GM12801 (cell line): ENCODE measurements around the gene CCDC181.

Source experiments
- TF ChIP-seq, protein P1 (sequence below): IDR thresholded peaks from one replicate; pipeline ENCODE4 v1.5.1; 2011; ENCODE audit warnings: control low read depth; ENCODE audit not compliant: insufficient read length; ENCODE audit errors: extremely low read depth

CCDC181 gene

GRCh38 chr1:169367096-169367685 lies 60.1 kb downstream of the CCDC181 start:
- TF ChIP-seq, protein P1, sequence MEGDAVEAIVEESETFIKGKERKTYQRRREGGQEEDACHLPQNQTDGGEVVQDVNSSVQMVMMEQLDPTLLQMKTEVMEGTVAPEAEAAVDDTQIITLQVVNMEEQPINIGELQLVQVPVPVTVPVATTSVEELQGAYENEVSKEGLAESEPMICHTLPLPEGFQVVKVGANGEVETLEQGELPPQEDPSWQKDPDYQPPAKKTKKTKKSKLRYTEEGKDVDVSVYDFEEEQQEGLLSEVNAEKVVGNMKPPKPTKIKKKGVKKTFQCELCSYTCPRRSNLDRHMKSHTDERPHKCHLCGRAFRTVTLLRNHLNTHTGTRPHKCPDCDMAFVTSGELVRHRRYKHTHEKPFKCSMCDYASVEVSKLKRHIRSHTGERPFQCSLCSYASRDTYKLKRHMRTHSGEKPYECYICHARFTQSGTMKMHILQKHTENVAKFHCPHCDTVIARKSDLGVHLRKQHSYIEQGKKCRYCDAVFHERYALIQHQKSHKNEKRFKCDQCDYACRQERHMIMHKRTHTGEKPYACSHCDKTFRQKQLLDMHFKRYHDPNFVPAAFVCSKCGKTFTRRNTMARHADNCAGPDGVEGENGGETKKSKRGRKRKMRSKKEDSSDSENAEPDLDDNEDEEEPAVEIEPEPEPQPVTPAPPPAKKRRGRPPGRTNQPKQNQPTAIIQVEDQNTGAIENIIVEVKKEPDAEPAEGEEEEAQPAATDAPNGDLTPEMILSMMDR = no peak

DNA sequence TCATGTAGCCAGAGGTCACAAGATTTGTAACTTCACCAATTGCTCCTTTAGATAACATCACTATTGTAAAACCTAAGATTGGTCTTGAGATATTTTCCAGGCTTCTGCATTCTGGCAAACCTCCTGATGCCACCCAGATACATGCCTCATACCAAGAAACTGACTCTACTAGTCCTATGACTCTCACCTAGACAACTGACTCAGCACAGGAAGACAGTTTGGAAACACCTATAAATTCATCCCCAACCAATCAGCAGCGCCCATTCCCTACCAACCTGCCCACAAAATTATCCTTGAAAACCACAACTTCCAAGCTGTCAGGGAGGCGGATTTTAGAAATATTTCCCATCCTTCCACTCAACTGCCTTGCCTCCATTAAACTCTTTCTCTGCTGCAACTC lies 62.3 kb downstream of the CCDC181 start:
- TF ChIP-seq, protein P1 = no peak

DNA sequence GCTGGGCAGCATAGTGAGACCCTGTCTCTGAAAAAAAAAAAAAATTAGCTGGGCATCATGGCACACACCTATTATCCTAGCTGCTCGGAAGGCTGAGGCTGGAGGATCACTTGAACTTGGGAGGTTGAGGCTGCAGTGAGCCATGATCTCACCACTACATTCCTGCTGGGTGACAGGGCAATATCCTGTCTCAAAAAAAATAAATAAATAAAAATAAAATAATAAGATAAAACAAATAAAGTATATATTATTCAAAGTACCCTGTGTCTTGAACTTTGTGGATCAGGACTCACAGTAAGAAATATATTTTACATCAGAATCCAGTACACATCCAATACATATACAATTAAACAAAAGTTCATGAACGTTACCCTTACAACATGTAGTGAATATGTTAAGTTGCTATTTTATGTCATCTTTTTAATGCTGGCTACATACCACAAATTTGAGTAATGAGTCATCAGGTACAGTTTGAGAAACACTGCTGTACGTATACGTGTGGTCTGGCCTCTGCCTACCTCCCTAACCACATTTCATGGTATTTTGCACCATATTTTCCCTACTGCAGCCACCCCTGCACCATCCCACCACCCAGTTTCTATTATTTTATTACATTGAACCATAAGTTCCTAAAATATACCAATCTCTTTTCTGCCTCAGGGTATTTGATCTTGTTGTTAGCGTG lies 64.1 kb downstream of the CCDC181 start:
- TF ChIP-seq, protein P1 = no peak

- TF ChIP-seq, protein P1 = no peak
Observed at GRCh38 chr1:169361281-169361680, 66.0 kb downstream of the CCDC181 start.

DNA sequence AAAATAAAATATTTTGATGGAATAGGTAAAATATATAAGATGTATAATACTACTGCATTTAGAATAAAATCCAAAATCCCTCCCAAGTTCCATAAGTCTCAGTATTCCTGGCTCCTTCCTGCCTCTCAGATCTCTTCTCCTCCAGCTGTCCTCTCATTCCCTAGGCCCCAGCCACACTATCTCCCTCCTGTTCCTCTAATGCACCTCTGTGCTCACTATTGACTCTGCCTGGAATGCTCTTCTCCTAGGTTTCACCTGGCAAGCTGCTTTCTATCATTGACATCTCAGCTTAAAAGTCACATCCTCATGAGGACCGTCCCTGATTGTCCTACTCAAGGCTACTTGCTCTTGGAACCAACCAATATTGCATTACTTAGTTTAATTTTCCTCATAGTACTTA lies 66.9 kb downstream of the CCDC181 start:
- TF ChIP-seq, protein P1 = no peak

DNA sequence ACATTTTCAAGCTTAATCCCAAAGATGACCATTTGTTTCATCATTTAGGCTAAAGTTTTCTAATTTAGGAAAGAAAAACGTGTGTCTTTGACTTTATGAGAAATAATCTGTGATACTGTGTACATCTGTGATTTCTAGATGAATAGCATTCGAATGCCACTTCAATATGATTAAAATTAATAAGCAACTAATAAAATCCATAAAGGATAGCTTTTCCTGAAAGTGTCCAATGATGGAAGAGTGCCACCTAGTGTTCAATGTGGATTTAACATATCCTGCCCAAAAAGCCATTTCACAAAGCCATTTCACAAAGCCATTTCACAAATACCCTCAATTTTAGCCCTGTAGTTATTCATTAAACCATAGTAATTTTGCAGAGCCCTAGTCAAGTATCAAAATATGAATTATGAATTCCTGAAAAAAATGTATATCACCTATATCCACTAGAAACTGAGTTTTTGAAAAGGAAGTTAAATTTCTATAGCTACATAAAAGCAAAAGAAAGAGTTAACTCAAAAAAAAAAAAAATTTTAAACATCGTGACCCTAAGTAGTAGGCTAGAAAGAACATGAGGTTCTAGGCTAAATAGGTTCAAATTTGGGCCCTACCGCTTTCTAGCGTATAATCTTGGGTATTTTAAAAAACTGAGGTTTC lies 78.8 kb downstream of the CCDC181 start:
- TF ChIP-seq, protein P1 = no peak

GRCh38 chr1:169347688-169348382 lies 79.4 kb downstream of the CCDC181 start:
- TF ChIP-seq, protein P1 = no peak
